Measurements from ENCODE around the gene FER.

Gene FER

DNA sequence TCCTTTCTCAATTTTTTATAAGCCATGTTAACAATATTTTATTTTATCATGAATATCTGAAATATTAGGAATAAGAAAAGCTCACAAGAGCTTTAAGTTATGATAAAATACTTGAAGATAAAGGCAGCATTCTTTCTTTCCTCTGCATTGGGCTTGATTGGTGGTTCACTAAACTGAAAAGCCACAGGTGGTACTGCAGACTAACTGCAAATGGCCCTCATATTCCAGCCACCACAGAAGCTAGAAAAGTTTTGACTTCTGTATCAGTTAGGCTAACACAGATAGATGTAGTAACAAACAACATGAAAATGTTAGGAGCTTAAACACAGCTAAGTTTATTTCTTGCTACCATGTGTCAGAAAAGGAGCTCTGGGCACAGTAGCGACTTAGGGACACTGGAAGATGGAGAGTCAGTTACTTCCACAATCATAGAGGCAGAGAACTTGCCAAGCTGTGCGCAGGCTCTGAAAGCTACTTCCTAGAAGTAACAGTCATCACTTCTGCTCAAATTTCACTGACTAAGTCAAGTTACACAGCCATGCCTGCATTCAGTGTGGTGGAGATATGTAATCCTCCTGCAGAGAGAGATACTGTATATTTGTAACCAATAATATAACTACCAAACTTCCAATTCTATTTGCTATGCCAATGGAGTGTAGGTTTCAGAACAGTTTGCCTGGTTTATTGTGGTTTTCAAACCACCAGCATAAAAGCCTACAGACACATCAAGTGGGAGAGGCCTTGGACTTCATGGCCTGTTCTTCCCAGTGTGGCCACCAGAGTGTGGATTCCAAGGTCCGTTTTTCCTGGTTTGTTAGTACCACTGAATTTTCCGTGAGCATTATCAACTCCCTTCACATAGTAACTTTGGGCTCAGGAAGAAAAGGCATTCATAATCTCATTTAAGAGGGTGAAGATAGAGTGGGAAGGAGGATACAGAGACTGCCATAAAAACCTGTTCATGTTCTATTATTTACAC lies 393.8 kb downstream of the FER start:
- Histone ChIP-seq H3K9ac (ENCODE audit: low read length) (no peak overlapping the region), H3K4me3 (ENCODE audit: low read depth in 1 of 2, low read length in 2 of 2) (no peak overlapping the region)

GRCh38 chr5:109143031-109143430 lies 395.3 kb downstream of the FER start:
- H3K36me3 ChIP-seq (ENCODE audit: insufficient read depth, low read length) = no peaks in the 10 kb centered on the region
- no peak overlapping the region for H3K4me3 ChIP-seq (ENCODE audit: low read depth in 1 of 2, low read length in 2 of 2)
- no peak overlapping the region for H3K9ac ChIP-seq (ENCODE audit: low read length)
- no peaks in the 10 kb centered on the region for H3K27me3 ChIP-seq (ENCODE audit: control insufficient read depth in 1 of 2, insufficient read depth in 2 of 2, low read length in 2 of 2)
- no peak overlapping the region for H3K27ac ChIP-seq (ENCODE audit: low read depth, low read length)
- H3K4me1 ChIP-seq (ENCODE audit: insufficient read depth, low read length) = peaks cover 5% of the 10 kb centered on the region
- no peaks in the 10 kb centered on the region for H3K9me3 ChIP-seq (ENCODE audit: low read length)

More for the DNA sequence above, 393.8 kb downstream of the FER start:
- peaks cover 5% of the 10 kb centered on the region for H3K4me1 ChIP-seq (ENCODE audit: insufficient read depth, low read length)
- H3K9me3 ChIP-seq (ENCODE audit: low read length) = no peaks in the 10 kb centered on the region
- H3K27ac ChIP-seq (ENCODE audit: low read depth, low read length) = no peak overlapping the region
- no peaks in the 10 kb centered on the region for H3K36me3 ChIP-seq (ENCODE audit: insufficient read depth, low read length)
- no peaks in the 10 kb centered on the region for H3K27me3 ChIP-seq (ENCODE audit: control insufficient read depth in 1 of 2, insufficient read depth in 2 of 2, low read length in 2 of 2)

DNA sequence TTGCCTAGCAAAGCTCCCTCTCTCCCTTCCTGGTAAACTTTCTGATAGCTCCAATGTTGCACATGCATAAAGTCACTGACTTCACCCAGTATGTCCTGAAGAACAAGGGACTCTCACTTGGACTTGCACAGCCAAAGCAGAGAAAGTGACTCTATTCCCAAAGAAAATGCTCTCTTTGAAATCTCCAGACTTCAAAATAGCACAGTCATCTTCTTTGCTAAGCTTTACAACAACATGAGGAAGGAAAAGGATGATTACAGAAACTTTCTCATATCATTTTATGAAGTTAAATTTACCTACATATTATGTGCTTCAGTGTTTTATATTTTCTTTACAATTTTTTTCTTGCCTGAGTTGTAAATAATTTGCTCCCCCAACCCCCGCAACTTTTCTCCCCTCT lies 397.4 kb downstream of the FER start:
- H3K4me3 ChIP-seq (ENCODE audit: low read depth in 1 of 2, low read length in 2 of 2) = no peak overlapping the region
- no peaks in the 10 kb centered on the region for H3K9me3 ChIP-seq (ENCODE audit: low read length)

DNA sequence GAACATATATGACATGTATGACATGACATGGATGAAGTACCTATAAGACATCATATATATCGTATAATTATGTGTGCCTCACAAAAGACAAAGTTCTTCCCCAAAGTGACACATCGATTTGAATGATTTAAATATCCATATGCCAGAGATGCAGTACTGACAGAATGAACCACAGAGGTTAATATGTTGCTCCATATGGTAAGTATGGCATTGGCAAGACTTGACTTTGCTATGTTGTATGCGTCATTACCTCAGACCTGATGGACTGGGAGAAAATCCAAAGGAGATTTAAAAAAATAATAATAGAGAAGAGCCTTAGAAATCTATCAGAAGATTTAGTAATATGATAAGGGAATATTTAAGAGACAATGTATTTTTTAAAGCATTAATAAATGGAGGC lies 398.9 kb downstream of the FER start:
- no peaks in the 10 kb centered on the region for H3K27me3 ChIP-seq (ENCODE audit: control insufficient read depth in 1 of 2, insufficient read depth in 2 of 2, low read length in 2 of 2)
- peaks cover 4% of the 10 kb centered on the region for H3K4me1 ChIP-seq (ENCODE audit: insufficient read depth, low read length)
- H3K27ac ChIP-seq (ENCODE audit: low read depth, low read length) = no peak overlapping the region
- no peak overlapping the region for H3K4me3 ChIP-seq (ENCODE audit: low read depth in 1 of 2, low read length in 2 of 2)
- no peaks in the 10 kb centered on the region for H3K9me3 ChIP-seq (ENCODE audit: low read length)
- H3K36me3 ChIP-seq (ENCODE audit: insufficient read depth, low read length) = no peaks in the 10 kb centered on the region
- H3K9ac ChIP-seq (ENCODE audit: low read length) = no peak overlapping the region

More for the DNA sequence above, 397.4 kb downstream of the FER start:
- H3K36me3 ChIP-seq (ENCODE audit: insufficient read depth, low read length) = no peaks in the 10 kb centered on the region
- no peaks in the 10 kb centered on the region for H3K27me3 ChIP-seq (ENCODE audit: control insufficient read depth in 1 of 2, insufficient read depth in 2 of 2, low read length in 2 of 2)
- no peak overlapping the region for H3K9ac ChIP-seq (ENCODE audit: low read length)
- no peak overlapping the region for H3K27ac ChIP-seq (ENCODE audit: low read depth, low read length)
- H3K4me1 ChIP-seq (ENCODE audit: insufficient read depth, low read length) = peaks cover 5% of the 10 kb centered on the region

DNA sequence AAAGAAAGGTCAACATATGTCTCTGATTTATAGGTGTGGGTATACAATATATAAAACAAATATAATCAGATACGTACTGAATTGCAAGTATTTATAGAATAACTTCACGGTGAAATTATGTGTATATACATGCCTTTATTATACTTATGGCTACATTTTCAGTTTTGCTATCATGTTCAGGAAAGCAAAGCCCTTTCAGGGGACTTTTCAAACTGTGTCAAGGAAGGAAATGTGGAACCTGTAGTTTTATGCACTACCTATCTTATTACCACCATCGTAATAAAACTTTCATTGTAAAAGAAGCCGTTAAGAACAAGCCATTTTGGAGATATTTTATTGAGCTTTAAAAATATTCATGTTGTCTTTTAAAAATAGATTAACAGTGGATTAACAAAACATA lies 404.9 kb downstream of the FER start:
- Histone ChIP-seq H3K27me3 (ENCODE audit: control insufficient read depth in 1 of 2, insufficient read depth in 2 of 2, low read length in 2 of 2) (no peaks in the 10 kb centered on the region), H3K4me1 (ENCODE audit: insufficient read depth, low read length) (no peaks in the 10 kb centered on the region), H3K9ac (ENCODE audit: low read length) (no peak overlapping the region), H3K27ac (ENCODE audit: low read depth, low read length) (no peak overlapping the region), H3K36me3 (ENCODE audit: insufficient read depth, low read length) (no peaks in the 10 kb centered on the region), H3K9me3 (ENCODE audit: low read length) (no peaks in the 10 kb centered on the region), H3K4me3 (ENCODE audit: low read depth in 1 of 2, low read length in 2 of 2) (no peak overlapping the region)

DNA sequence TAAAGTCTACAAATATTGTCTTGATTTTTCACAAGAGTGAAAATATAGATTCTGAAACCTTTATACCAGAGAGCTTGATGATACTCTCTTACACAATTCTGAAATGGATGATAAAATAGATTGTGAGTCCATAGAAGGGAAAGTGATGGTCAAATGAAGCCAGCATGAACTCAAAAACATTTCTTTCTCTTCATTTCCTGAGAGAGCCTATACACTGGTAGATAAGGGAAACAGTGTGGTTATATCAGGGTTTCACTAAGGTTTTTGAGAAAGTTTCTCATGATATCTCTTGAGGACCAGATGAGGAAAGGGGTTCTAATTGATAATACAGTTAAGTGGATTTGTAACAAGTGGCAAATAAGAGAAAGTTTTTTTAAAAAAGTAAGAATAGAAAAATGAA lies 407.9 kb downstream of the FER start:
- H3K4me1 ChIP-seq (ENCODE audit: insufficient read depth, low read length) = no peaks in the 10 kb centered on the region
- no peak overlapping the region for H3K9ac ChIP-seq (ENCODE audit: low read length)
- no peaks in the 10 kb centered on the region for H3K27me3 ChIP-seq (ENCODE audit: control insufficient read depth in 1 of 2, insufficient read depth in 2 of 2, low read length in 2 of 2)
- no peak overlapping the region for H3K27ac ChIP-seq (ENCODE audit: low read depth, low read length)
- no peak overlapping the region for H3K4me3 ChIP-seq (ENCODE audit: low read depth in 1 of 2, low read length in 2 of 2)
- H3K36me3 ChIP-seq (ENCODE audit: insufficient read depth, low read length) = no peaks in the 10 kb centered on the region
- no peaks in the 10 kb centered on the region for H3K9me3 ChIP-seq (ENCODE audit: low read length)

- H3K9me3 ChIP-seq (ENCODE audit: low read length) = no peaks in the 10 kb centered on the region
- H3K27ac ChIP-seq (ENCODE audit: low read depth, low read length) = no peak overlapping the region
- H3K4me1 ChIP-seq (ENCODE audit: insufficient read depth, low read length) = no peaks in the 10 kb centered on the region
- no peak overlapping the region for H3K4me3 ChIP-seq (ENCODE audit: low read depth in 1 of 2, low read length in 2 of 2)
- no peaks in the 10 kb centered on the region for H3K36me3 ChIP-seq (ENCODE audit: insufficient read depth, low read length)
- H3K9ac ChIP-seq (ENCODE audit: low read length) = no peak overlapping the region
- no peaks in the 10 kb centered on the region for H3K27me3 ChIP-seq (ENCODE audit: control insufficient read depth in 1 of 2, insufficient read depth in 2 of 2, low read length in 2 of 2)
Observed at GRCh38 chr5:109156885-109157284, 409.2 kb downstream of the FER start.

GRCh38 chr5:109160468-109160867 lies 412.8 kb downstream of the FER start:
- no peak overlapping the region for H3K9ac ChIP-seq (ENCODE audit: low read length)
- no peaks in the 10 kb centered on the region for H3K27me3 ChIP-seq (ENCODE audit: control insufficient read depth in 1 of 2, insufficient read depth in 2 of 2, low read length in 2 of 2)
- H3K4me3 ChIP-seq (ENCODE audit: low read depth in 1 of 2, low read length in 2 of 2) = no peak overlapping the region
- H3K27ac ChIP-seq (ENCODE audit: low read depth, low read length) = no peak overlapping the region
- no peaks in the 10 kb centered on the region for H3K4me1 ChIP-seq (ENCODE audit: insufficient read depth, low read length)
- no peaks in the 10 kb centered on the region for H3K36me3 ChIP-seq (ENCODE audit: insufficient read depth, low read length)
- H3K9me3 ChIP-seq (ENCODE audit: low read length) = no peaks in the 10 kb centered on the region

DNA sequence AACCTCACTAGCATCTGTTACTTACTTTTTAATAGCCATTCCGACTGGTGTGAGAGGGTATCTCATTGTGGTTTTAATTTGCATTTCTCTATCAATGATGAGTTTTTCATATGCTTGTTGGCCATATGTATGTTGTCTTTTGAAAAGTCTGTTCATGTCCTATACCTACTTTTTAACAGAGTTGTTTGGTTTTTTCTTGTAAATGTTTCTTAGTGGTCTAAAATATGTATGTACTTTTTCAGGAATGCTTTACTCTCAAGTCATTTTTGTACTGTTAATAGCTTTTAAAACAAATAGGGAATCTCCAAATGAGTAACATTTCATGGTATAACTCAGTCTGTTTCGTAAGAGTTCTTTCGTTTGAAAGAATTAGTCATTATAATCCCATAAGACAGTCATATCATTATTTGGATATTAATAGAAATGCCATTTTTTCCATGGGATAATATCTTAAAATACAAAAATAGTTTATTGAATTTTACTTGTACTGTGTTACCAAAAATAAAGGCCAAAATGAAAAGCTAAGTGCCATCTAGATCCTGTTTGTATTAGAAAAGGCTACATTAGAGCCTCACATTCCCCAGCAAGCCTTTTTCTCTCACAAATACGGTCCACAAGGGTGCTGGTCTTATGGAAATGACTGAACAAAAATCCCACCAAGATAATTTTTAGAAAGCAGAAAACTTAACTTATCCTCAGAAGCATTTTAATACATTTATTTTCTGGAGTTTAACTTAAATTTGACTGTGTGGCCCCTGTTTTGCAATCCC lies 414.4 kb downstream of the FER start:
- Histone ChIP-seq H3K9ac (ENCODE audit: low read length) (no peak overlapping the region), H3K27ac (ENCODE audit: low read depth, low read length) (no peak overlapping the region), H3K4me1 (ENCODE audit: insufficient read depth, low read length) (no peaks in the 10 kb centered on the region), H3K36me3 (ENCODE audit: insufficient read depth, low read length) (no peaks in the 10 kb centered on the region), H3K27me3 (ENCODE audit: control insufficient read depth in 1 of 2, insufficient read depth in 2 of 2, low read length in 2 of 2) (no peaks in the 10 kb centered on the region), H3K4me3 (ENCODE audit: low read depth in 1 of 2, low read length in 2 of 2) (no peak overlapping the region), H3K9me3 (ENCODE audit: low read length) (no peaks in the 10 kb centered on the region)

- H3K4me1 ChIP-seq (ENCODE audit: insufficient read depth, low read length) = no peaks in the 10 kb centered on the region
- H3K9ac ChIP-seq (ENCODE audit: low read length) = no peak overlapping the region
- H3K4me3 ChIP-seq (ENCODE audit: low read depth in 1 of 2, low read length in 2 of 2) = no peak overlapping the region
- H3K27me3 ChIP-seq (ENCODE audit: control insufficient read depth in 1 of 2, insufficient read depth in 2 of 2, low read length in 2 of 2) = no peaks in the 10 kb centered on the region
- no peaks in the 10 kb centered on the region for H3K36me3 ChIP-seq (ENCODE audit: insufficient read depth, low read length)
- no peak overlapping the region for H3K27ac ChIP-seq (ENCODE audit: low read depth, low read length)
- H3K9me3 ChIP-seq (ENCODE audit: low read length) = no peaks in the 10 kb centered on the region
Observed at GRCh38 chr5:109163336-109163735, 415.6 kb downstream of the FER start.

- H3K4me1 ChIP-seq (ENCODE audit: insufficient read depth, low read length) = no peaks in the 10 kb centered on the region
- no peaks in the 10 kb centered on the region for H3K27me3 ChIP-seq (ENCODE audit: control insufficient read depth in 1 of 2, insufficient read depth in 2 of 2, low read length in 2 of 2)
- no peaks in the 10 kb centered on the region for H3K36me3 ChIP-seq (ENCODE audit: insufficient read depth, low read length)
- H3K9me3 ChIP-seq (ENCODE audit: low read length) = no peaks in the 10 kb centered on the region
- no peak overlapping the region for H3K9ac ChIP-seq (ENCODE audit: low read length)
- H3K4me3 ChIP-seq (ENCODE audit: low read depth in 1 of 2, low read length in 2 of 2) = no peak overlapping the region
- no peak overlapping the region for H3K27ac ChIP-seq (ENCODE audit: low read depth, low read length)
Observed at GRCh38 chr5:109164001-109164400, 416.3 kb downstream of the FER start.

All from muscle layer of colon (tissue), 2 donors.